ENCODE measurements around the gene OSBPL6.
"Not testable (repeated sequence)": the region's sequence is repeated elsewhere in the genome, so short reads cannot be mapped to it uniquely, and the experiment has no call there.

Gene OSBPL6

GRCh38 chr2:178306352-178307073, 112.2 kb downstream of the OSBPL6 start:
- no peak for DNase-seq

DNA sequence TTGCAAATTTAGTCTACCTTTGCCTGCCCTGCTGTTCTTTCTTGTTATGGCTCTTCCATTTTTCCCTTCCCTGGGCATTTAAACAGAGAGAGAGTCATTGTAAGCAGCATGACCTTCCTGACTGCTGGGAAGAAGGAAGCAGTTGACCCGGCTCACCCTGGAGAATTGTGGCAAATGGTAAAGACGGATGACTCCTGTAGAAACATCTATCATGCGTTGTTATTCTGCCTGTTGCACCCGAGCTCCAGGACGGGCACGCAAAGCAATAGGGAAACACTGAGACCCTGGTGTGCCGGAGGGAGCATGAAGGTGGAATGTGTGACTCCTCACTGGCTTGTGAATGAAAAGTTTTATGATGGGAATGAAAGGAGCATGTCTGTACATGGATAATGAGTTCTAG, 113.3 kb downstream of the OSBPL6 start:
- no peak for DNase-seq

- DNase-seq = no peak
Measured at GRCh38 chr2:178309541-178309940, 115.2 kb downstream of the OSBPL6 start.

- no peak for DNase-seq
Measured at GRCh38 chr2:178315078-178315477, 120.8 kb downstream of the OSBPL6 start.

DNA sequence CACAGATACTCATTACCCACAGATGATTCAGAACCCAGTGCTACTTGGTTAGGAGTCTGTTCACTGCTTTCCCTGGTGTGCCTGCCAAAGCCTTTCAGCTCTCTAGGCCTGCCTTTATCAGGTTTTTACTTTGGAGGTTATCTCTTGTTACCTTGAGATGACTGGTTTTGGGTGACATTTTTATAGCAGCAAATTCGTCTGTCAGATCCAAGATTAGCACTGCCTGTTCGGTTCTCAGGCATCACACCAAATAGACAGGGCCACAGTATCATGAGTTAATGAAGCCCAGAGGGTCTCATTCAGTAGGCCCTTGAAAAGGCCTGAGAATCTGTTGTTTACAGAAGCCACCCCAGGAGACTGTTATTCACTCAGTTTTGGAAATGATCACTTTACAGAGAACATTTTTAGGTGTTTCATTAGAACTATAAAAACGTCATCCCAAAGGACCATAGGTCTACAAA, 121.2 kb downstream of the OSBPL6 start:
- DNase-seq = no peak

DNA sequence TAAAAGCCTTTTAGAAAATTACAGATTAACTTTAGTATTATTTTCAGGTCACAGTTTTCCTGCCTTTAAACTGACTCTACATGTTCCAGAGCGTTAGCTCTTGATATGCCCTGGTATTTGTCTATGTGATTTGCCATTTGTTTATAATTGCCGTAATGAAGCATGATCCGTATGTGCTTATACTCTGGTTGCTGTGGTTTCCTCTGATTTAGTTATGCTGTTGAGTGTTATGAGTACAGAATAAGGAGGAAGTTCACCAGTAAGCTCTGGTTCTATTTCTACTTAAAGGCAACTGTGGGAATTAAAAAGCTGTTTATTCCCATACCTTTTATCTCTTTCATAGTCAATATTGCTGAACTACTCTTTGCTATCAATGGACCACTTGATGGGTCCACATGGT, 123.5 kb downstream of the OSBPL6 start:
- no peak for DNase-seq

- DNase-seq = no peak
Measured at GRCh38 chr2:178320011-178320585, 125.8 kb downstream of the OSBPL6 start.

DNA sequence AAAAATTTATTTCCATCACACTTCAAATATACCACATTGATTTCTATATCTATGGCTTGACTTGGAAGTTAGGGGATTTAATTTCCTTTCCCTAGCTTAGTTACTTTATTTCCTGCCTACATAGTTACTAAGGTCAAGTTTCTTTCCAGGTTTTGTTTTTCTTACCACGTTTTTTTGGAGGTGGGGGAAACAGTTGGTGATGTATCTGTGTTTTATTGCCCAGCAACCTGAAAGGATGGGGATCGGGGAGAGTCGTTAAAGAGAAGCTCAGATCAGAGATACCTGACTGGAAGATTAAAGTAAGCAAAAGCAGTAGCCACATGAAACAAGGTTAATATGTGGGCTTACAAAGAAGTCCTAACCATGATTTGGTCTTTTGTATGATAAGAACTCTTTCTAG, 127.8 kb downstream of the OSBPL6 start:
- DNase-seq = no peak

GRCh38 chr2:178323331-178323730, 129.0 kb downstream of the OSBPL6 start:
- not testable (repeated sequence) for DNase-seq

GRCh38 chr2:178324077-178324476, 129.8 kb downstream of the OSBPL6 start:
- DNase-seq = no peak

GRCh38 chr2:178325268-178325667, 131.0 kb downstream of the OSBPL6 start:
- DNase-seq = no peak

DNA sequence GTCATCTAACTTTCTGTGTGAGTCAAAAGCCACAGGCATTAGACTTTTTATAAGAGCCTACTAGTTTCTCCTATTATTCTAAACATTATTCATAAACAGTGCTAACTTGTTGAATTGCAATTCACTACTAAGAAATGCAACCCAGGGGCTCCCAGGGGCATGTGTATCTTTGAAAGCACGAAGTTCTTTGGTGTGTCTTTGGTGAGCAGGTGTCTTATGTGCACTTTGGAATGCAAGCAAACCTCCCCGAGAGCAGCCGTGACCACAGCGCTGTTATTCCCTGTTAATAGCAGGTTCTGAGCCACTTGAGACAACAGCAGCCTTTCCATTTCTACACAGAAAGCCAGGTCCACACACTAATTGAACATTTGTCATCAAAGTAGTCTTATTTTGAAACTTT, 133.2 kb downstream of the OSBPL6 start:
- DNase-seq = no peak

DNA sequence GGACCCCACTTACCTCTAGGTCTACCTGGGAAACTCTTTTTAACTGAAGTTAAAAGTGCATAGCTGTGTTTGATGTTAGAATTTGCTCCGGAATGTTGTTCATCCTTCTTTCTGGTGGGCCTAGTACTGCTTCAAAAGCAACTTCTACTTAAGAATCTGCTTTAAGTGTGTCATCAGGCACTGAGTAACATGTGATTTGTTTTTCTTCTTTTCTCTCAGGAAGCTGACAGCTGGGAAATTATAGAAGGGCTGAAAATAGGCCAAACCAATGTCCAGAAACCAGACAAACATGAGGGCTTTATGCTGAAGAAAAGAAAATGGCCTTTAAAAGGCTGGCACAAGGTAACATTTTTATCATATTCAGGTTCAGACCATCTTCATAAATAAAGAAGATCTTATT, 133.7 kb downstream of the OSBPL6 start:
- DNase-seq = no peak

DNA sequence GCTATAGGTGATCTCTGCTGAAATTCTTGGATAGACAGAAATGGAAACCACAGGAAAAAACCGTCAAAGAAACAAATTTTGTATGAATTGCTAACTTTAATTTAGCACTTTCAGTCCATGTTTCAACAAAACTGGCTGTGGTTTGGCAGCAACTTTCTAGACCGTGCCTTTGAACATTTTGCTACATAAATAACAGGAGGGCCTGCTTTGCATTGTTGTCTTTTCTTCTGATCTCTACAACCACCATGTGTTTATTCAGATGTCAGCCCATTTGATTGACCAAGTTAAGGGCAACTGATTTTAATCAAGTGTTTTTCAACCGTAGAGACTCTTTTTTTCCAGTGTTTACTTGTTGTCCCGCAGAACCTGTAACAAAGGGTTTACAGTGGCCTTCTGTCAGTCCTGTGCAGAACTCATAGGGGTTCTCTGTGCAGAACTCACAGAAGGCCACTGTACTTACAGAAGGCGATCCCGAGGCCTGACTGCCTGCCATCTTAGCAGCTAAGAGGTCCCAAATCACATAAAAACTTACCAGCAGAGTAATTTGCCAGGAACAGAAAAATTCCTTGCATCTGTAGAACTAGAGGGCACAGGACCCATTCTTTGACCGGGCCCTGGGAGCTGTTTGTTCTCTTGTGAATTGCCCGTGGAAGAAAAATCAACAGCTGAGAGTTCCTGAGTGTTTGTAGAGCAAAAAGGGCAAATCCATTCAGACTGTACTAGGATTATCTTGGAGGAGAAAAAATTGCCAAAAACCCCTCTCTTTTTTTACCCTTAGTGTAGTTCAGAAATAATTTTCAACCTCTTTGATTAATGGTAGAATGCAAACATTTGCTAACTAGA, 136.1 kb downstream of the OSBPL6 start:
- DNase-seq = no peak

GRCh38 chr2:178331474-178332432, 137.4 kb downstream of the OSBPL6 start:
- no peak for DNase-seq

- DNase-seq = no peak
Measured at GRCh38 chr2:178333851-178334250, 139.5 kb downstream of the OSBPL6 start.

DNA sequence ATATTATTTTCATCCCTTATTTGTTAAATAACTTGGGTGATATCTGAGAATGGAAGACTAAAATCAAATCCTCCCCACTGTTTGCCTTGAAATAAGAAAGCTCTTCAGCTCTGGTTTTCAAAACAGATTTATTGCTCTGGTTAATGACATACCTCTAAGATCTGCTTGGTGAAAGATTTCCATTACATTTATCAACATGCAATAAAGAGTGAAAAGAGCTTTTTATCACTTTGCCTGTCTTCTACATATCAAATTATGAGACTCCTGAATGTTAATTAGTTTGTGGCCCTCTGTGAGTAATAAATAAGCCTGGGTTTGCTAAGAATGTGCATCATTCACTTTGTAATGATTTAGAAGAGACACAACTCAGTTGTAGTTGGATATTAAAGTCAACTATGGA, 140.9 kb downstream of the OSBPL6 start:
- no peak for DNase-seq

DNA sequence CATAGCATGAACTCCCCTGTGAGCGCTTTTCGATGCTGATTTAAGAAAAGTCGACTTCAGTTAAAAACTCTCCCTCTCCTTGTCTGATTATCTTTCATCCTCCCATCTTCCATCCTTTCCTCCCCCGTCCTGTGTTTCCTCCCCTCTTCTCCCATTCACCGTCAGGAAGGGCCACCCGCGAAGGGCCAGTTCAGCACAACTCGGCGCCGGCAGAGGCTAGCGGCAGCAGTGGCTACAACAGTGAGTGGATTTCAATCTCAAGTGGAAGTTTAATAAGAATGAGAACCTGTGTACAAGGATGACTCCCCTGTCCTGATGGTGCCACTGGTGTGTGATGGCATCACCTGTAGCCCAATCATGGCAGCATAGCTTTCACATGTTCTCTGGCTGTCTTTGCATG, 149.8 kb downstream of the OSBPL6 start:
- DNase-seq = no peak

- DNase-seq = no peak
Measured at GRCh38 chr2:178345951-178346350, 151.6 kb downstream of the OSBPL6 start.

GRCh38 chr2:178350051-178350450, 155.7 kb downstream of the OSBPL6 start:
- no peak for DNase-seq

DNA sequence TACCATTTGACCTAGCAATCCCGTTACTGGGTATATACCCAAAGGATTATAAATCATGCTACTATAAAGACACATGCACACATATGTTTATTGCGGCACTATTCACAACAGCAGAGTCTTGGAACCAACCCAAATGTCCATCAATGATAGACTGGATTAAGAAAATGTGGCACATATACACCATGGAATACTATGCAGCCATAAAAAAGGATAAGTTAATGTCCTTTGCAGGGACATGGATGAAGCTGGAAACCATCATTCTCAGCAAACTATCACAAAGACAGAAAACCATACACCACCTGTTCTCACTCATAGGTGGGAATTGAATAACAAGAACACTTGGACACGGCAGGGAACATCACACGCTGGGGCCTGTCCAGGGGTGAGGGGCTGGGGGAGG, 163.4 kb downstream of the OSBPL6 start:
- not testable (repeated sequence) for DNase-seq

DNA sequence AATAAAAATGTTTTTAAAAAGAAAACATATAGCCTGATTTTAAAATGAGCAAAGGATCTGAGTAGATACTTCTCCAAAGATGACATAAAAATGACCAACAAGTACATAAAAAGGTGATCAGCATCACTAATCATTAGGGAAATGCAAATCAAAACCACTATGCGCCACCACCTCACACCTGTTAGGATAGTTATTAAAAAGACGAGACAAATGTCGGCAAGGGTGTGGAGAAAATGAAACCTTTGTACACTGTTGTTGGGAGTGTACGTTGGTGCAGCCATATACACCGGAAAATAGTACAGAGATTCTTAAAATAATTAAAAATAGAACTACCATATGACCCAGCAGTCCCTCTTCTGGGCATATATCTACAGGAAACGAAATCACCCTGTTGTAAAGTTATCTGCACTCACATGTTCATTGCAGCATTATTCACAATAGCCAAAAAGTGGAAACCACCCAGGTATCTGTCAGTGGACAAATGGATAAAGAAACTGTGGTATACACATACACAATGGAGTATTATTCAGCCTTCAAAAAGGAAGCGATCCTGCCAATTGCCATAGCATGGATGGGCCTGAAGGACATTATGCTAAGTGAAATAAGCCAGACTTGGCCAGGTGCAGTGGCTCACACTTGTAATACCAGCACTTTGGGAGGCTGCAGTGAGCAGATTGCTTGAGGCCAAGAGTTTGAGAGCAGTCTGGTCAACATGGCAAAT, 165.0 kb downstream of the OSBPL6 start:
- DNase-seq = no peak
